Stimulated activated CD4-positive, alpha-beta T cell treated with anti-CD3 and anti-CD28 coated beads, Interleukin-1b, Interleukin-23, amount 100 ng/mL, for 24 hours (primary cell): ENCODE data around the gene CD79B.
"Not testable (repeated sequence)": the region's sequence is repeated elsewhere in the genome, so short reads cannot be mapped to it uniquely, and the experiment has no call there.

Source experiments
- DNase-seq, 4 experiments: peaks; one replicate each; pipeline ENCODE4 v3.0.0-alpha.2; 2020; ENCODE audit warnings: low read depth in 4 of 4, low spot score in 1 of 4

The CD79B gene

DNA sequence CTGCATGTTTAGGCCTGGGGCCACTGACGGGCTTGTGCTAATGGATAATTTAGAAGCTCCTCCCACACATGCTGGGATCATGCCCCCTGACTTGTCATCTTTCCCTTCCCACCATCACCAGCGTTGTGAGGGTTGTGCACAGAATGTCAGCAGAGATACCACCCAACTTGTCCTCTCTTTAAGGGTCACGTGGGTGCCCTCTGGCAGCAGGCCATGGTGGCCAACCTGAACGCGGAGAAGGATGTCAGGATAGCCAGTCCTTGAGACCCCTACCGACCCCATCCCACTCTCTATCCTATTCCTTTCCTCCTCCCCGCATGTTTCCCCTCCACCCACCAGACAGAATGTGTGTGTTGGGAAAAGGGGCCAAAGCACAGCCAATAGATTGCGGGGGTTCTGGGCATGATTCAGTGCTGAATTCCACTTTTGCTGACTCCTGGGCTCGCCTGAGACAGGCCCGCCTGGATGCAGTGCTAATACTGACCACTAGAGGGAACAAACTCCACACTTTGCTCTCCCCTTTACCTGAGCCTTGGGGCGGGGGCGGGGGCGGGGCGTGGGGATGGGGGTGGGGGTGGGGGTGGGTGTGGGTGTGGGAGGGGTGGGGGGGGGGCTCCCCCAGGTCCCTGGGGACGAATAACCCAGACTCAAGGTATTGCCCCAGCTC lies 50.1 kb downstream of the CD79B start, which contains the start of gene GH2:
Gene GH2 (minus strand): TSS at position 10 of the 667 bp plus-strand sequence. CDS start 143 bp downstream, outside the sequence.
- peak; percentile 26 to 45 (median 42) for DNase-seq

DNA sequence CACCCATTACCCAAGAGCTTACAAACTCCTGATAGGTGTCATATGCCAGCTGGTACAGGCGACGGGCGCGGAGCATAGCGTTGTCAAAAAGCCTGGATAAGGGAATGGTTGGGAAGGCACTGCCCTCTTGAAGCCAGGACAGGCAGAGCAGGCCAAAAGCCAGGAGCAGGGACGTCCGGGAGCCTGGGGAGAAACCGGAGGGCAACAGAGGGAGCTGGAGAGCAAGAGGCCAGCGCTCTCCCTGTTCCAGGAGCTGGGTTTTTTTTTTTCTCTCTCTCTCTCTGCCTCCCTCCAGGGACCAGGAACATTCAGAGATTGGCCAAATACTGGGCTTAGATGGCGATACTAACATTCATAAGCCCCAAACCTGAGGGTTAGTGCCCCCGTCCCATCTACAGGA lies 50.8 kb downstream of the CD79B start:
- not testable (repeated sequence) for DNase-seq

DNA sequence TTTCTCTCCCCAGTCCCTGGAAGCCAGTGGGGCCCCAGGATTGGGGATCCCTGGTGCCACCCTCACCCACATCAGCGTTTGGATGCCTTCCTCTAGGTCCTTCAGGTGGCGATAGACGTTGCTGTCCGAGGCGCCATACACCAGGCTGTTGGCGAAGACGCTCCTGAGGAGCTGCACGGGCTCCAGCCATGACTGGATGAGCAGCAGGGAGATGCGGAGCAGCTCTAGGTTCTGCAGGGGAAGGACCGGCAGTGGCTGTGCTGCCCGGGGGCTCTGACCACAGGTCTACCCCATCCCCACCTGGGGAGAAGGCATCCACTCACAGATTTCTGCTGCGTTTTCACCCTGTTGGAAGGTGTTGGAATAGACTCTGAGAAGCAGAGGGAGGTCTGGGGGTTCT lies 51.4 kb downstream of the CD79B start:
- DNase-seq: no peak
